Right kidney (tissue), 1 donor: ENCODE data around the gene DNAJC13.

ENCODE experiments used
- DNase-seq: peaks from one replicate; pipeline ENCODE4 v3.0.0-alpha.2; 2016

The DNAJC13 gene

GRCh38 chr3:132469326-132469725, 52.0 kb downstream of the DNAJC13 start:
- no peak for DNase-seq

- no peak for DNase-seq
Measured at GRCh38 chr3:132486099-132486498, 68.8 kb downstream of the DNAJC13 start.

GRCh38 chr3:132488151-132488550, 70.8 kb downstream of the DNAJC13 start:
- no peak for DNase-seq

DNA sequence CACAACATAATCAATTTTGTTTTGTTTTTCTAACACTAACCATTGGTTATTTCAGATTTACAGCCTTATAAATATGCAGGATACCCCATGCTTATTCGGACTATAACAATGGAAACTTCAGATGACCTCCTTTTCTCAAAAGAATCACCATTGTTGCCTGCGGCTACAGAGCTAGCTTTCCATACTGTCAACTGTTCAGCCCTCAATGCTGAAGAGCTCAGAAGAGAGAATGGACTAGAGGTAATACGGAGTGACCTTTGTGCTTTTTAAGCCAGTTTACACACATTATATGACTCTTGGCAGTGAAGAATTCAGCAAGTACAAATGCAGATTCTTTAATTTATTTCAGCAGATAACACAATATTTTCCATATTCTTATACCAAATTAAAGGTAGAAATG, 81.8 kb downstream of the DNAJC13 start:
- DNase-seq = no peak

GRCh38 chr3:132503559-132503958, 86.3 kb downstream of the DNAJC13 start:
- no peak for DNase-seq

GRCh38 chr3:132504375-132504933, 87.2 kb downstream of the DNAJC13 start:
- DNase-seq = no peak

GRCh38 chr3:132507657-132508056, 90.4 kb downstream of the DNAJC13 start:
- no peak for DNase-seq

- no peak for DNase-seq
Measured at GRCh38 chr3:132509096-132509495, 91.8 kb downstream of the DNAJC13 start.

DNA sequence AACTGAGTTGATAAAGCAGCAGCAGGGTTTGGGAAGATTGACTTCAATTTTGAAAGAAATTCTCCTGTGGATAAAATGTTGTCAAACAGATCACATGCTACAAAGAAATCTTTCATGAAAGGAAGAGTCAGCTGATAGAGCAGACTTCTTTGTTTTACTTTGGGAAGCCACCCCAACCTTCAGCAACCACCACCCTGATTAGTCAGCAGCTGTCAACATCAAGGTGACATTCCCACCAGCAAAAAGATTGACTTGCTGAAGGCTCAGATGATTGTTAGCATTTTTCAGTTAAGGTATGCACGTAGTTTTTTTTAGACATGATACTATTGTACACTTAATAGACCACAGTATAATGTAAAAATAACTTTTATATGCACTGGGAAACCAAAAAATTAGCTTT, 92.2 kb downstream of the DNAJC13 start:
- DNase-seq = no peak

DNA sequence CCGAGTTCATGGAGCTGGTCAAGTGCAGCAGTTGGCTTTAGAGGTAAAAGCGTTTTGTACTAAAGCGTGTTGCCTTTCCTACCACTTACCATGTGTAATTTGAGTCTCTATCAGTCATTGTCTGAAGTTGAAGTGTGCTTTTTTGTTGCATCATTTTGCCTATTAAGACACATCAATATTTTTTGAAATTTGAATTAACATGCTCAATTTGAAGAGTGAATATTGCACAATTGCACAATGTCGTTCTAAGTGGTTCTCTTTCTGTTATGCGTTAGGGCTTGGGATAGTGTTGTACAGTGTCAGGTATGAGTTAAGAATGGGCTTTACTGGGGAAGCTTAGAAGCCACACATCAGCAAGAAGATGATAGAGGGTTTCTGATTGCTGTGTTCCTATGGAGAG, 95.8 kb downstream of the DNAJC13 start:
- no peak for DNase-seq

DNA sequence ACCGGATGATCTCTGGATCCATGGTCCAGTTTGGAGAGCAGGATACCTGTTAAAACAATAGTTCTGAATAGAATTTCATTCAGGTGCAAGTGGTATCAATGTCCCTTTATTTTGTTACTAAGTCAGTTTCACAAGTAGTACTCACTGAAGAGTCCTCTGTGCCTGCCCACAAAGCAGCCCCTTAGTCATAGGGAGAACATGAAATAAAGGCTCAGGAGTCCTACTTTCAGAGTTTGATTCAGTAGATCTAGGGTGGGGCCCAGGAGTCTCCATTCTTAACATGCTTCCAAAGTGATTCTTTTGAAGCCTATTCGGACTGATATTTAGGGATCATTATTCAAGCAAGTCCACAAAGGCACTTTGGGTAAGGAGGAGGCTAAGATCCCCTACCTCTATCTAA, 100.0 kb downstream of the DNAJC13 start:
- DNase-seq = no peak

DNA sequence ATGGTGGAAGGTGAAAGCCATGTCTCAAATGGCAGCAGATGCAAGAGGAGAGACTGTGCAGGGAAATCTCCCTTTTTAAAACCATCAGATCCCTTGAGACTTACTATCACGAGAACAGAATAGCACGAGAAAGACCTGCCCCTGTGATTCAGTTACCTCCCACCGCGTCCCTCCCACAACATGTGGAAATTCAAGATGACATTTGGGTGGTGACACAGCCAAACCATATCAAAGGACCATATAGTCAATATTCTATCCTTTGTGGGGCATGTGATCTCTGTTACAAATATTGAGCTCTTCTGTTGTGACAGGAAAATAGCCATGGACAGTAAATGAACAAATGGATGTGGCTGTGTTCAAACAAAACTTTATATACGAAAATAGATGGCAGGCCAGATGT, 102.6 kb downstream of the DNAJC13 start:
- no peak for DNase-seq

GRCh38 chr3:132521901-132522300, 104.6 kb downstream of the DNAJC13 start:
- DNase-seq = no peak

DNA sequence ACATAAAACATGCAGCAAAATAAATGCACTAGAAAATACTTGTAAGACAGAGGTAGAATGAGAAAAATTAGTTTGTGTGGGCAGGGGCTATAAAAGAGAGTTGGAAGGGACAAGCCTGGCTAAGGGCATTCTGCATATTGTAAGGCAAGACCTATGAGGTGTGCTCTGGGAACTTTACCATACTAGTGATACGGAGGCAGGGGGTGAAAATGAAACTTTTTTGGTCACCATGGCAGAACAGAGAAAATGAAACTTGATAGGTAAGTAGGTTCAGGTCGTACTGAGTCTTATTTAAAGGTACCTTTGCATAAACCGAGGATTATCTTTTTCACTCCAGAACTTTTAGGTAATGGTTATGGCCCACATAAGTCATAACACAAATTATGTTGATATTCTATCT, 105.1 kb downstream of the DNAJC13 start:
- DNase-seq = no peak

DNA sequence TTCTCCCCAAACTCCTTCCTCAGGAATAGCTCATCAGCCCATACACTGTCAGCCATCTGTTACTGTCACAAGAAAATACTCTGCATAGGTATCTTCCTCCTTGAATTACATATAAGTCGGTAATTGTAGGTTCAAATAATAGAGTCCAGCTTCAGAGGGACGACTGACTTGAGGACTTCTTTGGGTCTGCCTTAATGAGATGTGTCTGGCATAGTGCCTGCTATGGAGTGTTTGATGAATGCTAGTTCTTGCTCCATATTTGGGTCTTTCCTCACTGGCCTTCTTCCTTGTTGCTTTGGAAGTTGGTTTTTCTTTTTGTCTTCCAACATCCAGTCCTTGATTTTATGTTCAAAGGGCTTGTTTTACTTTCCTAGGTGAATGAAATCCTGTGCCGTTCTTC, 113.3 kb downstream of the DNAJC13 start:
- DNase-seq = no peak

- DNase-seq = peak; percentile 13
Measured at GRCh38 chr3:132535575-132536441, 118.5 kb downstream of the DNAJC13 start.

- no peak for DNase-seq
Measured at GRCh38 chr3:132536442-132537153, 119.3 kb downstream of the DNAJC13 start.

DNA sequence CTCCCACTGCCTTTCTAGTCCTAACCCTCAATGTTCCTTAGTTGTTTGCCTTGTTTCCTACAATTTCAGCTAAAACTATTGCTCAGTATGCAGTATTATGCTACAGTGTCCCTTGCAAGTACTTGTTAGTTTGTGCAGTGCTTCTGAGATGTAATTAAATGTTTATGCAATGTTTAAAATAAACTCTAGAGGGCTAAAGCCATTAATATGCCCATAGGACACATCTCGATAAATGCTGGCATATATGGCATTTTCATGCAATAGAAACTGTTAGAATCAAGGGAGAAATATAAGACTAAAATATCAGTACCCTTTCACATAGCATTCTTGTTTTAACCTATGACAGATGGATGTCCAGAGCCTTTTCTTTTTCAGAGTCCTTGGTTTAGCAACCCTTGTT, 120.0 kb downstream of the DNAJC13 start:
- no peak for DNase-seq

GRCh38 chr3:132538072-132538471, 120.8 kb downstream of the DNAJC13 start:
- DNase-seq = no peak

DNA sequence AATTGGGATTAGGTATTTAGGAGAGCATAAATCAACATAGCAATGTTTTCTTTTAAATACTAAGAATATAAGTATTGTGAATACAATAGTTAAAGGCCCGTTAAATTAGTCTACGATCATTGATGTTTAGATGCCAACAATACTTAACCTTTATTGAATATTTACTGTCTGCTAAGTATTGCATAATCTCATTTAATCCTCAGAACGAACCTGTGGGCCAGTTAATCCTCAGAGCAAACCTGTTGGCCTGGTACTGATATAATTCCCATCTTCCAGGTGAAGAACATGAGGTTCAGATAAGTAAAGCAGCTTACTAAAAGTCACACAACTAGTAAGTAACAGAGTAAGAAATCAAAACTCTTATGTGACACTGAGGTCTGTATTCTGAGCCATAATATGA, 122.4 kb downstream of the DNAJC13 start:
- DNase-seq = no peak

DNA sequence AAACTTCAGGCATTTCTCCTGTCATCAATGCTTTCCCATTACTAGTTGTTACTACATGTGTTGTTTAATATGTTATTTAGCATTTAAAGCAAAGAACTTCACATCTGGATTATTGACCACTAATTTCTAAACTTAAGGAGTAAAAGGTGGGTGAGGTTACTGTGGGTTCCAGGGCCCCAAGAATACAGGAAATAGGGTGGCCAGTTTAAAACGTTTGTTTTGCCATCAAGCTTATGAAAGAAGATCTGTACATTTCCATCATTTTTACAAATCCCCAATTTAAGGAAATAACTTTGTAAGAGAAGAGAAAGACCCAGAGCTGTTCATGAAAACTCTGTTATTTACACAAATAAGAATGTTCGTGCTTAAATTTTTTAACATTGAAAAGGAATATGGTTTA, 125.3 kb downstream of the DNAJC13 start:
- DNase-seq = no peak

- no peak for DNase-seq
Measured at GRCh38 chr3:132543011-132543739, 125.9 kb downstream of the DNAJC13 start.

DNA sequence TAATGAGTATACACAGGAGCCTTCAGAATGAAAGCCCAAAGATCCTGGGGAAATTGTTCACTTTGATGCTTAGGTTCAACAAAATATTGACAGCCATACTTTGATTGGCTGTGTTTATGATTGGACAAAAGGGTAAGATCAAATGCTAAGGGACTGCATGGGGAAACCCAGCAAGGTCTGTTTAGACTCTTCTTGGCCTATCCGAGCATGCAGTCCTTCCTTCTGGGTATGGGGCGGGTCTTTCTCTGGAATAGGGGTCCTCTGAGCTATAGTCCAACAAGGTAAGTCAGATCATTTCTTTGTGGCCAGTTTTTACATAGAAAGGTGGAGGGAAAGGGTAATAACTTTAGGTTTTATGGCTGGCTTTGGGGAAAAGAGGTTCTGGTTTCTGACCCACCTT, 126.8 kb downstream of the DNAJC13 start:
- DNase-seq = no peak
